Measurements from ENCODE around the gene ZNF776.
A peak's percentile ranks its signal among the peaks of the same experiment; 100 is the strongest.
"Not testable (repeated sequence)": the region's sequence is repeated elsewhere in the genome, so short reads cannot be mapped to it uniquely, and the experiment has no call there.

The ZNF776 gene

GRCh38 chr19:57746580-57747471, at the start of gene ZNF776:
ZNF776 (plus strand) TSS chr19:57746815; CDS start chr19:57747059, 244 bp downstream.
- peak; percentile 92 for DNase-seq

DNA sequence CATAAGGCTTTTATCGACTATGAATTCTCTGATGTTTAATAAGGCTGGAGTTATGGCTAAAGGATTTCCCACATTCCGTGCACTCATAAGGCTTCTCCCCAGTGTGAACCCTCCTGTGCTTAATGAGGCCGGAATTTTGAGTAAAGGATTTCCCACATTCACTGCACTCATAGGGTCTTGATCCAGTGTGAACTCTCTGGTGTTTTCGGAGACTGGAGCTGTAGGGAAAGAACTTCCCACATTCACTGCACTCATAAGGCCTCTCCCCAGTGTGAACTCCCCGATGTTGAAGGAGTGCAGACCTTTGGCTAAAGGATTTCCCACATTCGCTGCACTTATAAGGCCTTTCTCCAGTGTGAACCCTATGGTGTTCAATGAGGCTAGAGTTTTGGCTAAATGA, 45.0 kb upstream of the ZNF776 start:
- no peak for DNase-seq

DNA sequence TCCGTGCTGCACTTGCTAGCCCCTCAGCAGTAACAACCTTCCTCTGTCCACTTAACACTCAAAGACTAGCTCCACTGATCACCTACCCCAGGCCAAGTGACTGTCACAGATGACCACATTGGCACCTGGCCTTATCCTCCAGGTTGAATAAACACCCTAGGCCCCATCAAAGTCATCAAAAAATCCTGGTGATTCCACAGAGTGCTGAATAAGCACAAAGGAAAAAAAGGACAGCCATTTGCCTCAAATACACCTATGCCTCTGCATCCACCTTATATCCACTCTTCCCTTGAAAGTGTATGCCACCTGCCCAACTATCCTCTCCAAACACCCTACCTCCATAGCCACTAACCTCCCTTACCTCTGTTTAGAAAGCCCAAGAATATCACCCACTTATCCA, 40.3 kb upstream of the ZNF776 start:
- DNase-seq, result no peak

GRCh38 chr19:57708641-57709361, 37.8 kb upstream of the ZNF776 start, which contains the start of gene ZNF154:
ZNF154 (minus strand) TSS chr19:57709204; CDS start chr19:57708971, 233 bp downstream.
- no peak for DNase-seq

DNA sequence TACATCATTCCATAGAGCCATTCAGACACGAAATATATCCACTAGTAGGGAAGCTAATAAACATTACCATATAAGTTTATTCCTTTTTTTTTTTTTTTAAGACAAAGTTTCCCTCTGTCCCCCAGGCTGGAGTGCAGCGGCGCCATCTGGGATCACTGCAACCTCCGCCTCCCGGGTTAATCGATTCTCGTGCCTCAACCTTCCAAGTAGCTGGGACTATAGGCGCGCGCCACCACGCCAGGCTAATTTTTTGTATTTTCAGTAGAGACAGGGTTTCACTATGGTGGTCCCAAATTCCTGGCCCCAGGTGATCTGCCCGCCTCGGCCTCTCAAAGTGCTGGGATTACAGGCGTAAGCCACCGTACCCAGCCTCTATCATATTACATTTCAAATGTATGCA, 37.0 kb upstream of the ZNF776 start:
- DNase-seq, result no peak

- no peak for DNase-seq
Observed at GRCh38 chr19:57712222-57712621, 34.4 kb upstream of the ZNF776 start.

- no peak for DNase-seq
Observed at GRCh38 chr19:57719424-57719823, 27.2 kb upstream of the ZNF776 start.

DNA sequence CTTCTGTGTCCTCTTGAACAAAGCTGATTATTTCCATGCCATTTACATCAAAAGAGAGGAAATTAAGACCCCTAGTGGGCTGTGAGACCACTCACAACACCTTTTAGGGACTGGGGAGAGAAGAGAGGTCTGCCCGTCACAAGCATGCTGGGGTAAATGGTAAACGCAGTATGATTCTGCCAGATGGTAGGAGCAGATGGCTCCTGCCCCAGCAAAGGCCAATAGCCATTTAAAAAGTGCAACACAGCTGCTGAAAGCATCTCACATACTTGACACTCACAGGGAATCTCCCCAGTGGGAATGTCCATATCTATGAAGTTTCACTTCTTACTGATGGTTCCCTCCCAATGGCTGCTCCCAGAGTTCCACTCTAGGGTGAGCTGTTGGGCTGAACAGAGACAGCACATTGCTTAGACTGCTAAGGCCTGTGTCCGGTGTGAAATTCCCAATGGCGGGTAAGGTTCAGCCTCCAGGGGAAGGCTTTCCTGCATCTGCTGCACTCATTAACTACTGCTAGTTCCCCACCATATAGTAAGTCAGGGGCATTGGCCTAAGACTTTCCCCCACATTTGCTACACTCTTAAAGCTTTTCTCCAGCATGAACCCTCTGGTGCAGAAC, 26.6 kb upstream of the ZNF776 start:
- DNase-seq, result no peak

- no peak for DNase-seq
Observed at GRCh38 chr19:57720878-57721277, 25.7 kb upstream of the ZNF776 start.

GRCh38 chr19:57738320-57738719, 8.3 kb upstream of the ZNF776 start:
- not testable (repeated sequence) for DNase-seq

- not testable (repeated sequence) for DNase-seq
Observed at GRCh38 chr19:57738770-57739169, 7.8 kb upstream of the ZNF776 start.

DNA sequence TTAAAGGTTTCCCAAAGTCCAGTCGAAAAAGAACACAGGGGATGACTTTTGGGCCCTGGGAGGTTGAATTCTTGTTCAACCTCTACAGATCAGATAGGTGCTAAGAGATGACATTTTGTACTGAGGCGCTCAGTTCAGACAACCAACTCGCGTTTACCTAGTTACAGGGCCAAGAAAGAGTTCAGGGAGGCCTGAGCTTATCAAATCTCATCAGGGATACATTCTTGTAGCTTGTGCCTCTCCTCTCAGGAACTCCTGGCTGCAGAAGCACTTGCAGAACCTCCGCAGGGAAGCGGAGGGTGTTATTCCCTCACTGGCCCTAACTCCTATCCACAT, 825 bp downstream of the ZNF776 start:
- no peak for DNase-seq

DNA sequence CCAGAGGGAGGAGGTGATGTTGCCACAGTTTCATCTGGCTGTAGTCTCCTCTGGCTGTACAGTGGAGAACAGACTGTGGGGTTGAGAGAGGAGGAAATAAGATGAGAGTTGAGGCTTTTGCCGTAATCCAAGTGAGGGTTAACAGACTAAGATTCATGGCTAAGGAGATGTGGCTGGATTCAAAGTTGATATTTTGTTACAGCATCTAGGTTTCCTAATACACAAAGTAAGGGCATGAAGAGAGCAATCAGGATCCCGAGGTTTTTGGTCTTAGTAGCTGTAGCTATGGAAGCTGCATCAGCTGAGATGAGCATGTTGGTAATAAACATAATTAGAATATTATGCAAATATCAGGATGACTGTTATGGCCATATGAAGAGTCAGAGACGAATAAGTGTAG, 1.4 kb downstream of the ZNF776 start:
- DNase-seq, result no peak

DNA sequence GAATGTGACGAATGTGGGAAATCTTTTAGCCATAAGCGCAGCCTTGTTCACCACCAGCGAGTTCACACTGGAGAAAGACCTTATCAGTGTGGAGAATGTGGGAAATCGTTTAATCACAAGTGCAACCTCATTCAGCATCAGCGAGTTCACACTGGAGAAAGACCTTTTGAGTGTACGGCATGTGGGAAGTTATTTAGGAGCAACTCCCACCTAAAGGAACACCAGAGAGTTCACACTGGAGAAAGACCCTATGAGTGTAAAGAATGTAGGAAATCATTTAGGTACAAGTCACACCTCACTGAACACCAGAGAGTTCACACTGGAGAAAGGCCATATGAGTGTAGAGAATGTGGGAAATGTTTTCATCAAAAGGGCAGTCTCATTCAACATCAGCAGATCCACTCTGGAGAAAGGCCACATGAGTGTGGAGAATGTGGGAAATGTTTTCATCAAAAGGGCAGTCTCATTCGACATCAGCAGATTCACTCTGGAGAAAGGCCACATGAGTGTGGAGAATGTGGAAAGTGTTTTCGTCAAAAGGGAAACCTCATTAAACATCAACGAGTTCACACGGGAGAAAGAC, 7.6 kb downstream of the ZNF776 start:
- DNase-seq, result no peak

GRCh38 chr19:57755031-57755430, 8.4 kb downstream of the ZNF776 start:
- no peak for DNase-seq

DNA sequence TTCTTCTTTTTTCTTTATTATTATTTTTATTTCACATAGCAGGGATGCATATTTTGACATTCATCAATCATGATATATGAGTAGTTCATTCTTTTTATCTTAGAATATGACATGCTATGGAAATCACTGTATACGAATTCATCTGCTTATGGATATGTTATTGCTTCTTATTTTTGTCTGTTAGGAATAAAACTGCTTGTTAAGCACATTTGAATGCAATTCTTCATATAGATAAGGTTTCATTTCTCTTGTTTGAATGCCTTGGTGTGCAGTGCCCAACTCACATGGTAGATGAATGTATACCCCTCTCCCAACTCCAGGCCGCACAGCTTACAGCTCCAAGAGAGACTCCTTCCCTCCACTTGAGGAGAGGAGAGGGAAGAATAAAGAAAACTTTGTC, 11.3 kb downstream of the ZNF776 start:
- no peak for DNase-seq

DNA sequence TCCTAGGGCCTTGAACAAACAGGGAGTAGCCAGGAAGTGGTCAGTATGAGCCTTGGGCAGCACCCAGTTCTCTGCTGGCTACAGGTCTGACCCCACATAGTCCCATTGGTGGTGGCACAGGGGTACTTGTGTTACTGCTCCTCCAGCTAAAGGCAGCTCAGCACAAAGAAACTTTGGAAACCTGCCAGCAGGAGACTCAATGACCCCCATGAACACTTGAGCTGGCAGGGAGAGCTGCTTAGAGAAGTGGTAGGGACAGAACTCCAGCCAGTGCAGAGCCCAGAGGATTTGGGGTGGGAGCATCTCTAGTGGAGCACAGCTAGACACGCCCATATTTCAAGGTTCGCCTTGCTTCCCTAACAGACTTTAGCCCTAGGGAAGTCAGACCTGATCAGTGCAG, 12.5 kb downstream of the ZNF776 start:
- no peak for DNase-seq

DNA sequence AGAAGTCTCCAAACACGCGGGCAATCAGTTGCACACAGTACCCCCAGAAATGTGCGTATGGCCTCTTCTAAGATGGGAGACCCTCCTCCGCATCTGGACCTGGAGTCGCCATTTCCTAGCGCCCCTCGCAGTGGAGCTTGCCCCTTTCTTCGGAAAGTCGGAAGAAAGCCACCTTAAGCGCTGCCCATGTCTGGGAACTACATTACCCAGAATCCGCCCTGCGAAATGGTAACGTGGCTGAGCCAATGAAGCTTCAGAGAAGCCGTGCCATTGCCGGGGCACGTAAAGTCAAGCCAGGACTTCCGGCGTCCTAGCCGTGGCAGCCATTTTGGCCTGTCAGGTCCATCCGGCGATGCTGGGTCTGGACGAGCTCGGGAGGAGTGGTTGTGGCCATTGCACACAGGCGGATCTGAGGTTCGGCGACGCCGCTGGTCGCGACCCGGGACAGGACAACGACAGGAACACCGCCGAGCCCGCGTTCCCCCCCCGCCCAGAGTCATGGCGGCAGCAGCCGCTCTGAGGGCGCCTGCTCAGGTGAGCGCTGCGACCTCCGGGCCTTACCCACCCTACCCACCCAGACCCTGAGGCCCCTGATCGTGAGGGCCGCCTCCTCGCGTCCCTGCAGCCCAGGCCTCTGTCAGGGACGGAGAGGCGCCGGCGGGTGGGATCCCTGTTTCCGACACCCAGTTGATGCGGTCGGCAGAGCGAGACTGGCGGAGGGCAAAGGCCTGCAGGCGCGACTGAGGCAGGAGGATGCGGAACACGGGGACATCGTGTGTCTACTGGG, 22.9 kb downstream of the ZNF776 start, which contains the start of gene ZNF586:
Gene ZNF586, plus strand, starts transcription at position 332 of the 787 bp plus-strand sequence. Its CDS starts 167 bp downstream, at position 499.
- peak; percentile 82 for DNase-seq

GRCh38 chr19:57771417-57771816, 24.8 kb downstream of the ZNF776 start:
- no peak for DNase-seq

- no peak for DNase-seq
Observed at GRCh38 chr19:57773488-57773887, 26.9 kb downstream of the ZNF776 start.

GRCh38 chr19:57776764-57777296, 30.2 kb downstream of the ZNF776 start:
- DNase-seq, result no peak

DNA sequence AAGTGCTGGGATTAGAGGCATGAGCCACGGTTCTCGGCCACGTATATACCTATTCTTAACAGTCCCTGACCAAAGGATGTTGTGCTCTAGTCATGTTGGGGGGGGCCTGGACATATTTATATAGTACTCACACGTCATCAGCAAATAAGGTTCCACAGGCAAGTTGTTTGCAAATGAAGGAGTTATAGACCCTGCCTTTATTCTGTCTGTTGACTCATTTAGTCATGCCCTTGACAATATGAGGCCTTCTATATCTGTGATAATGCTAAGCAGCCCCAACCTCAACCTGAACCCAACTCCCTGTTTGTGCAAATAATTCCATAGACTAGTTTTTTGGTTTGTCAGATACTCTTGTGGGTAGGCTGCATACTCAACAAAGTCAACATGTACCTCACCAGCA, 31.7 kb downstream of the ZNF776 start:
- no peak for DNase-seq
